Ammon's horn (tissue), 1 donor: ENCODE results near the gene SYNRG.
"Not testable (repeated sequence)": the region's sequence is repeated elsewhere in the genome, so short reads cannot be mapped to it uniquely, and the experiment has no call there.

Experiments
- DNase-seq: peaks from one replicate; pipeline ENCODE4 v3.0.0-alpha.2; 2016; ENCODE audit warnings: low spot score

The SYNRG gene

GRCh38 chr17:37538981-37539659 lies 70.1 kb downstream of the SYNRG start:
- DNase-seq: no peak

- no peak for DNase-seq
Observed at GRCh38 chr17:37535906-37536305, 73.3 kb downstream of the SYNRG start.

GRCh38 chr17:37532756-37533155 lies 76.5 kb downstream of the SYNRG start:
- DNase-seq: no peak

GRCh38 chr17:37530420-37530819 lies 78.8 kb downstream of the SYNRG start:
- no peak for DNase-seq

GRCh38 chr17:37527249-37527851 lies 81.9 kb downstream of the SYNRG start:
- DNase-seq: peak; percentile 52

- no peak for DNase-seq
Observed at GRCh38 chr17:37523715-37524219, 85.5 kb downstream of the SYNRG start.

GRCh38 chr17:37521821-37522220 lies 87.4 kb downstream of the SYNRG start:
- DNase-seq: no peak

GRCh38 chr17:37520174-37520573 lies 89.0 kb downstream of the SYNRG start:
- DNase-seq: no peak

GRCh38 chr17:37519251-37519985 lies 89.8 kb downstream of the SYNRG start:
- no peak for DNase-seq

- peak; percentile 16 for DNase-seq
Observed at GRCh38 chr17:37518826-37519225, 90.4 kb downstream of the SYNRG start.

GRCh38 chr17:37517881-37518280 lies 91.3 kb downstream of the SYNRG start:
- DNase-seq: no peak

- DNase-seq: peak; percentile 27
Observed at GRCh38 chr17:37516127-37516571, 93.1 kb downstream of the SYNRG start.

- DNase-seq: no peak
Observed at GRCh38 chr17:37513711-37514110, 95.5 kb downstream of the SYNRG start.

GRCh38 chr17:37512442-37513068 lies 96.7 kb downstream of the SYNRG start:
- no peak for DNase-seq

GRCh38 chr17:37511642-37512041 lies 97.6 kb downstream of the SYNRG start:
- not testable (repeated sequence) for DNase-seq

- DNase-seq: no peak
Observed at GRCh38 chr17:37510056-37510455, 99.2 kb downstream of the SYNRG start.

- peak; percentile 46 for DNase-seq
Observed at GRCh38 chr17:37507111-37507510, 102.1 kb downstream of the SYNRG start.

- DNase-seq: peak; percentile 28
Observed at GRCh38 chr17:37506678-37507077, 102.5 kb downstream of the SYNRG start.

GRCh38 chr17:37505333-37505732 lies 103.9 kb downstream of the SYNRG start:
- no peak for DNase-seq

- DNase-seq: no peak
Observed at GRCh38 chr17:37503148-37503547, 106.1 kb downstream of the SYNRG start.

- DNase-seq: no peak
Observed at GRCh38 chr17:37502009-37502936, 106.9 kb downstream of the SYNRG start.
